B cell (primary cell): Measurements from ENCODE around the gene CUBN. TPM values are rescaled to one million over a fixed set of nuclear protein-coding genes. Genes with fewer than 3 reads are reported as not detected.

Experiments
- ATAC-seq: fragments of 200-7000 bp; cut with Tn5 transposase; one replicate; pipeline ENCODE4 v1.10.0; 2021; ENCODE audit warnings: low read depth, mild to moderate bottlenecking, moderate number of reproducible peaks, moderate library complexity
- CTCF ChIA-PET: fragments of 350-600 bp; sonication (Branson Sonifier 250); formaldehyde crosslinking; loops from one replicate; lab custom pipeline; 2021; ENCODE audit warnings: antibody characterized with exemption, inconsistent platforms; lab: Charles Lee
- POLR2A ChIA-PET: fragments of 350-600 bp; sonication (Branson Sonifier 250); formaldehyde crosslinking; loops from one replicate; lab custom pipeline; 2021; ENCODE audit warnings: antibody characterized with exemption; lab: Charles Lee
- DNase-seq: peaks from one replicate; pipeline ENCODE4 v3.0.0; 2013
- H2AFZ ChIP-seq: 2 replicates; pipeline ENCODE4 v1.6.1; 2012; ENCODE audit warnings: mild to moderate bottlenecking, low read depth, low read length; ENCODE audit not compliant: insufficient read depth, poor library complexity, severe bottlenecking
- H3K27ac ChIP-seq, 2 donors: 1 replicate in 1 of 2; 2 replicates in 1 of 2; pipeline ENCODE4 v1.5.1; 2012 to 2013; ENCODE audit warnings: low read length in 2 of 2, mild to moderate bottlenecking in 2 of 2, moderate library complexity in 1 of 2
- H3K27me3 ChIP-seq, 4 experiments: fragments of 200-600 bp in 1 of 4; sonication (generic) in 1 of 4; replicated peaks in 1 of 4; 1 replicate in 2 of 4; 2 replicates in 2 of 4; pipeline versions ENCODE4 v1.6.1 to v1.7.0; 2013 to 2016; ENCODE audit warnings: low read length in 3 of 4, mild to moderate bottlenecking in 2 of 4, mixed read lengths in 1 of 4, moderate library complexity in 1 of 4; ENCODE audit not compliant: insufficient read depth in 4 of 4, control insufficient read depth in 3 of 4; ENCODE audit errors: control extremely low read depth in 1 of 4
- H3K36me3 ChIP-seq, 2 experiments: replicated peaks in 1 of 2; 1 replicate in 1 of 2; 2 replicates in 1 of 2; pipeline versions ENCODE4 v1.6.1 to v1.7.1; 2013; ENCODE audit warnings: low read length in 1 of 2; ENCODE audit not compliant: insufficient read depth in 2 of 2, control insufficient read depth in 1 of 2; ENCODE audit errors: control extremely low read depth in 1 of 2, extremely low read depth in 1 of 2
- H3K4me1 ChIP-seq, 2 donors: fragments of 200-600 bp in 1 of 2; sonication (generic) in 1 of 2; 1 replicate in 1 of 2; 2 replicates in 1 of 2; pipeline versions ENCODE4 v1.5.1 to v1.6.1; 2013 to 2017; ENCODE audit warnings: low read length in 2 of 2; ENCODE audit not compliant: control insufficient read depth in 2 of 2, insufficient read depth in 2 of 2
- H3K4me2 ChIP-seq: replicated peaks from 2 replicates; pipeline ENCODE3; 2012; ENCODE audit warnings: mild to moderate bottlenecking, low read depth, low read length; ENCODE audit not compliant: poor library complexity, severe bottlenecking
- H3K4me3 ChIP-seq, 5 experiments: fragments of 200-600 bp in 1 of 5; sonication (generic) in 1 of 5; 1 replicate in 3 of 5; 2 replicates in 2 of 5; pipeline versions ENCODE4 v1.5.1 to v1.7.0; 2011 to 2016; ENCODE audit warnings: low read length in 4 of 5, mild to moderate bottlenecking in 4 of 5, low read depth in 2 of 5, control low read depth in 1 of 5, moderate library complexity in 1 of 5; ENCODE audit not compliant: insufficient read depth in 1 of 5; ENCODE audit errors: control extremely low read depth in 1 of 5, extremely low read depth in 1 of 5
- H3K79me2 ChIP-seq: fragments of 200-600 bp; sonication (generic); one replicate; pipeline ENCODE4 v1.6.0; 2016; ENCODE audit warnings: low read length; ENCODE audit not compliant: control insufficient read depth, insufficient read depth
- H3K9ac ChIP-seq: fragments of 200-600 bp; sonication (generic); 2 replicates; pipeline ENCODE4 v1.6.1; 2017; ENCODE audit warnings: mild to moderate bottlenecking, low read length, moderate library complexity
- H3K9me3 ChIP-seq, 3 donors: one replicate each; pipeline versions ENCODE4 v1.6.1 to v1.7.1; 2013; ENCODE audit warnings: low read length in 2 of 3; ENCODE audit not compliant: control insufficient read depth in 2 of 3, insufficient read depth in 1 of 3; ENCODE audit errors: control extremely low read depth in 1 of 3
- H4K20me1 ChIP-seq: 2 replicates; pipeline ENCODE4 v1.6.0; 2012; ENCODE audit warnings: mild to moderate bottlenecking, low read length; ENCODE audit not compliant: insufficient read depth, control insufficient read depth, poor library complexity, severe bottlenecking
- H3K27ac Mint-ChIP-seq: one replicate; pipeline ENCODE4 v1.8.0; 2021; ENCODE audit warnings: mixed read lengths
- H3K27me3 Mint-ChIP-seq: one replicate; pipeline ENCODE4 v1.8.0; 2021; ENCODE audit warnings: mixed read lengths
- H3K4me1 Mint-ChIP-seq: one replicate; pipeline ENCODE4 v1.8.0; 2021; ENCODE audit warnings: mixed read lengths
- H3K4me3 Mint-ChIP-seq: one replicate; pipeline ENCODE4 v1.8.0; 2021; ENCODE audit warnings: mixed read lengths
- H3K9me3 Mint-ChIP-seq: one replicate; pipeline ENCODE4 v1.8.0; 2022; ENCODE audit warnings: mixed read lengths; ENCODE audit not compliant: insufficient read depth
- EZH2 ChIP-seq: IDR thresholded peaks from 2 replicates; pipeline ENCODE4 v1.6.1; 2012; ENCODE audit warnings: borderline replicate concordance, low read depth, mild to moderate bottlenecking, moderate library complexity, low read length; ENCODE audit not compliant: insufficient read depth, poor library complexity, severe bottlenecking
- WGBS: methylation state at CpG from one replicate; pipeline ENCODE4 v1.1.5; 2013; ENCODE audit warnings: missing lambda C conversion rate; ENCODE audit not compliant: insufficient coverage; 5-methylcytosine and 5-hydroxymethylcytosine counted together
- intact Hi-C: fragments of 100-400 bp; cut with micrococcal nuclease; formaldehyde crosslinking; loops from one replicate; pipeline ENCODE4 v1.10.0; 2022
- polyA plus RNA-seq: library from polyadenylated mRNA; depleted of rRNA; stranded (reverse); fragments of >200 nt; gene quantifications from 2 replicates; pipeline ENCODE4 v1.2.3, GENCODE V29; 2012
- total RNA-seq, 2 donors: library from RNA; stranded (reverse); fragments of 120-200 nt in 1 of 2; gene quantifications; 1 replicate in 1 of 2; 2 replicates in 1 of 2; pipeline versions ENCODE4 v1.2.3 to v1.2.4, GENCODE V29; 2013 to 2022
- TF ChIP-seq, protein P1 (sequence below): fragments of 200-600 bp; IDR thresholded peaks from one replicate; pipeline ENCODE4 v1.8.0; 2022; ENCODE audit warnings: antibody characterized with exemption, mild to moderate bottlenecking

The CUBN gene
- total and polyA plus RNA-seq, 2 donors (not counting 1 experiment from before 2014, with no cell fraction given): 4.2 to 5.7 TPM

DNA sequence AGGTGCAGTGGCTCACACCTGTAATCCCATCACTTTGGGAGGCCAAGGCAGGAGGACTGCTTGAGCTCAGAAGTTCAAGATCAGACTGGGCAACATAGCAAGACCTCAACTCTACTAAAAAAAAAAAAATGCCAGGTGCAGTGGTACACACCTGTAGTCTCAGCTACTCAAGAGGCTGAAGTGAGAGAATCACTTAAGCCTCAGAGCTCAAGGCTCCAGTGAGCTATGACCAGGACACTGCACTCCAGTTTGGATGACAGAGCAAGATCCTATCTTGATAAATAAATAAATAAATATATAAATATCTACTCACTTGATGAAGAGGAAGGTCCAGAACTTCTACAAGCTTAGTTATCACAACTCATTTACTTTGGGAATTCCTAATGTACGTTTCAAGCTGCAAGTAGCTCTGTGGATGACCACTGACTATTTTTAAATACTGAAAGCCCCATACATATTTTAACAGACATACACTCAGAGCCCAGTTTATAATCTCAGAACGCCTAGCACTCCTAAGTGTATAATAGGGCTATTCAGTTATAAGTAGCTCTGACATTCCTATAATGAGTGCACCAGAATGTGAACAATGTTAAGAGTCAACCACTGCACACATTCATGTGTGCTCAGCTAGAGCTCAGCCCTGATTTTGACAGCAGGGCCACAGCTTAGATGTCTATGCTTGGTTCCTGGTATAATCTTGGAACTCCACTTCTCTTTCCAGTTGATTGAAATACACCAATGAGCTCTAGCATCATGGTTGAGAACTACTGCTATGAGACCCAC, 119.1 kb downstream of the CUBN start:
- Mint-ChIP-seq H3K4me3 (no peak overlapping the region), H3K27ac (no peak overlapping the region), H3K9me3 (no peaks in the 10 kb centered on the region), H3K4me1 (no peaks in the 10 kb centered on the region), H3K27me3 (peaks cover 13% of the 10 kb centered on the region)
- POLR2A ChIA-PET: no interaction called here
- no peaks in the 10 kb centered on the region for H3K36me3 ChIP-seq
- no peak for TF ChIP-seq EZH2
- TF ChIP-seq, protein P1, sequence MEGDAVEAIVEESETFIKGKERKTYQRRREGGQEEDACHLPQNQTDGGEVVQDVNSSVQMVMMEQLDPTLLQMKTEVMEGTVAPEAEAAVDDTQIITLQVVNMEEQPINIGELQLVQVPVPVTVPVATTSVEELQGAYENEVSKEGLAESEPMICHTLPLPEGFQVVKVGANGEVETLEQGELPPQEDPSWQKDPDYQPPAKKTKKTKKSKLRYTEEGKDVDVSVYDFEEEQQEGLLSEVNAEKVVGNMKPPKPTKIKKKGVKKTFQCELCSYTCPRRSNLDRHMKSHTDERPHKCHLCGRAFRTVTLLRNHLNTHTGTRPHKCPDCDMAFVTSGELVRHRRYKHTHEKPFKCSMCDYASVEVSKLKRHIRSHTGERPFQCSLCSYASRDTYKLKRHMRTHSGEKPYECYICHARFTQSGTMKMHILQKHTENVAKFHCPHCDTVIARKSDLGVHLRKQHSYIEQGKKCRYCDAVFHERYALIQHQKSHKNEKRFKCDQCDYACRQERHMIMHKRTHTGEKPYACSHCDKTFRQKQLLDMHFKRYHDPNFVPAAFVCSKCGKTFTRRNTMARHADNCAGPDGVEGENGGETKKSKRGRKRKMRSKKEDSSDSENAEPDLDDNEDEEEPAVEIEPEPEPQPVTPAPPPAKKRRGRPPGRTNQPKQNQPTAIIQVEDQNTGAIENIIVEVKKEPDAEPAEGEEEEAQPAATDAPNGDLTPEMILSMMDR: no peak
- no peaks in the 10 kb centered on the region for H3K9me3 ChIP-seq
- intact Hi-C loops: no loop called here
- no peak overlapping the region for H2AFZ ChIP-seq
- ATAC-seq: no peak
- no peaks in the 10 kb centered on the region for H3K79me2 ChIP-seq
- no peaks in the 10 kb centered on the region for H4K20me1 ChIP-seq
- DNase-seq: no peak
- 100% methylated on average over 1 of the region's 2 CpGs for WGBS
- no peaks in the 10 kb centered on the region for H3K4me1 ChIP-seq
- no peak overlapping the region for H3K27ac ChIP-seq
- H3K4me3 ChIP-seq: no peak overlapping the region
- no peaks in the 10 kb centered on the region for H3K27me3 ChIP-seq
- no peak overlapping the region for H3K9ac ChIP-seq
- CTCF ChIA-PET: no interaction called here
- H3K4me2 ChIP-seq: no peak overlapping the region

DNA sequence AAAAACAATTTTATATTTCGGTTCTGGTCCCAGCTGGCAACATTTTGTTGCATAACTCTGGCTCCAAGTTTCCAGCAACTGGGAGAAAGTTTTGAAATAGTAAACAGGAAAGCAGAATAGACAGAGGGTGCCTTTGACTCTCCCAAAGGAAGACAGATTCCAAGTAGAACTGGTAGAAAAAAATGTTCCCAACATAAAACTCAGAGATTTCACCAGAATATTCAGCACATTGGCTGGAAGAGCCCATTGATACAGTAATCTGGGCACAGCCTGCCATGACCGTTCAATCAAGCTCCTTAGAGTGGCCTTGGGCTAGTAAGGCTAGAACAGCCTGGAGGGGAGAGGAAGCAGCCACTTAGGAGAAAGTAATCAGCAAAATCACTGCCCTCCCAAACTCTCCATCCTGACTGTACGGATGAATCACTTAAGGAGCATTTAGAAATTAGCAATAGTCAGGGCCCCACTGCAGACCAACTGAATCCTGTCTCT, 120.4 kb downstream of the CUBN start:
- Histone ChIP-seq H3K36me3 (no peaks in the 10 kb centered on the region), H3K4me2 (no peak overlapping the region), H3K27me3 (no peaks in the 10 kb centered on the region), H3K9ac (no peak overlapping the region), H3K4me3 (no peak overlapping the region), H3K27ac (no peak overlapping the region), H2AFZ (no peak overlapping the region), H3K4me1 (no peaks in the 10 kb centered on the region), H3K9me3 (no peaks in the 10 kb centered on the region), H3K79me2 (no peaks in the 10 kb centered on the region), H4K20me1 (no peaks in the 10 kb centered on the region)
- H3K4me1 Mint-ChIP-seq: no peaks in the 10 kb centered on the region
- ChIA-PET CTCF (interaction anchor here (0.5 kb wide), 1 partner anchor 128 kb away, joined by 3 read pairs; no protein-coding TSS in a partner anchor), POLR2A (no interaction called here)
- ATAC-seq: no peak
- DNase-seq: no peak
- TF ChIP-seq, protein P1: no peak
- no peak for TF ChIP-seq EZH2
- intact Hi-C loops: no loop called here
- no peak overlapping the region for H3K4me3 Mint-ChIP-seq
- no peak overlapping the region for H3K27ac Mint-ChIP-seq
- WGBS: 100% methylated on average over 1 of the region's 3 CpGs
- H3K27me3 Mint-ChIP-seq: peaks cover 23% of the 10 kb centered on the region
- H3K9me3 Mint-ChIP-seq: peaks cover 3% of the 10 kb centered on the region
